ENCODE results near the gene AOPEP. TPM values are rescaled to one million over a fixed set of nuclear protein-coding genes. Genes with fewer than 3 reads are reported as not detected.

Gene AOPEP
- total RNA-seq, 4 donors from 2014 or later, result 149 to 306 (median 193) TPM

- peaks cover 52% of the 10 kb centered on the region for H3K36me3 ChIP-seq
These were observed 386.2 kb downstream of the AOPEP start for GRCh38 chr9:95112436-95113280.

GRCh38 chr9:95115104-95115503 is 388.6 kb downstream of the AOPEP start:
- Histone ChIP-seq H3K4me3 (no peak overlapping the region), H3K27ac (no peak overlapping the region), H3K4me1 (peaks cover 12% of the 10 kb centered on the region), H3K36me3 (peaks cover 34% of the 10 kb centered on the region), H3K9me3 (no peaks in the 10 kb centered on the region), H3K27me3 (no peaks in the 10 kb centered on the region)
- WGBS, result 92% methylated on average over 6 of the region's 6 CpGs
- TF ChIP-seq POLR2A (IDR thresholded peaks at IDR 0.05) (no peak), POLR2AphosphoS5 (IDR thresholded peaks at IDR 0.05) (no peak), EP300 (IDR thresholded peaks at IDR 0.05) (no peak), CTCF (IDR thresholded peaks at IDR 0.05) (no peak)
- no peak for DNase-seq (ENCODE audit: low spot score in 2 of 2)

More at GRCh38 chr9:95112436-95113280, 386.2 kb downstream of the AOPEP start:
- no peaks in the 10 kb centered on the region for H3K27me3 ChIP-seq
- peaks cover 12% of the 10 kb centered on the region for H3K4me1 ChIP-seq
- H3K4me3 ChIP-seq, result no peak overlapping the region
- peak; percentile 45 to 65 for DNase-seq (ENCODE audit: low spot score in 2 of 2)
- no peak overlapping the region for H3K27ac ChIP-seq
- no peaks in the 10 kb centered on the region for H3K9me3 ChIP-seq
- WGBS, result 94% methylated on average over 12 of the region's 12 CpGs
- TF ChIP-seq EP300 (IDR thresholded peaks at IDR 0.05), result no peak
- no peak for TF ChIP-seq POLR2A (IDR thresholded peaks at IDR 0.05)
- TF ChIP-seq POLR2AphosphoS5 (IDR thresholded peaks at IDR 0.05), result no peak
- TF ChIP-seq CTCF (IDR thresholded peaks at IDR 0.05), result no peak

GRCh38 chr9:95116002-95116807 is 389.7 kb downstream of the AOPEP start:
- DNase-seq (ENCODE audit: low spot score in 2 of 2), result no peak
- no peaks in the 10 kb centered on the region for H3K9me3 ChIP-seq
- no peak overlapping the region for H3K4me3 ChIP-seq
- peaks cover 12% of the 10 kb centered on the region for H3K4me1 ChIP-seq
- TF ChIP-seq POLR2AphosphoS5 (IDR thresholded peaks at IDR 0.05) (no peak), CTCF (IDR thresholded peaks at IDR 0.05) (peak in 1 of 2 donors; percentile 12)
- H3K27ac ChIP-seq, result peak overlapping the region; percentile 0
- H3K27me3 ChIP-seq, result no peaks in the 10 kb centered on the region
- whole genome bisulfite sequencing, result 65% methylated on average over 11 of the region's 11 CpGs
- peaks cover 24% of the 10 kb centered on the region for H3K36me3 ChIP-seq

DNA sequence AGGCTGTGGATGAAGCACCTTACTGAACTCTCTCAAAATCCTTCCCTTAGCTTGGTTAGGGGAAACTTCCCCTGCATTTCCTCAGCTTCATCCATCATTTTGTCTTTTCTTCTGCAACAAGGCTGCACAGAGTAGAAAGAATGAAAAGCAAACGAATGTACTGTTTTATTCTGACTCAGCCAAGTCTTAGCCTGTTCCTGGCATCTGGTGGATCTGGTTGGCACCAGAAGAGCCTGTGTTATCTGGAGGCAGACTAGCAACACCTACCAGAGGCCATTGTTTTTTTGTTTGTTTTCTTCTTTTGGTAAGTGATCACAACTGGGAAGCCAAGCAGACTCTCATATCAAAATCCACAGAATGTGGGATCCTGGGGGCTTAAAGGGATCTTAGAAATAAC is 390.3 kb downstream of the AOPEP start:
- Histone ChIP-seq H3K27me3 (no peaks in the 10 kb centered on the region), H3K27ac (peak overlapping the region; percentile 0), H3K4me3 (no peak overlapping the region), H3K9me3 (no peaks in the 10 kb centered on the region), H3K36me3 (peaks cover 18% of the 10 kb centered on the region), H3K4me1 (peaks cover 12% of the 10 kb centered on the region)
- no peak for TF ChIP-seq CTCF (IDR thresholded peaks at IDR 0.05)
- no peak for TF ChIP-seq POLR2A (IDR thresholded peaks at IDR 0.05)
- TF ChIP-seq EP300 (IDR thresholded peaks at IDR 0.05), result no peak
- TF ChIP-seq POLR2AphosphoS5 (IDR thresholded peaks at IDR 0.05), result no peak
- no peak for DNase-seq (ENCODE audit: low spot score in 2 of 2)
- 40% methylated on average over 1 of the region's 1 CpG for WGBS

DNA sequence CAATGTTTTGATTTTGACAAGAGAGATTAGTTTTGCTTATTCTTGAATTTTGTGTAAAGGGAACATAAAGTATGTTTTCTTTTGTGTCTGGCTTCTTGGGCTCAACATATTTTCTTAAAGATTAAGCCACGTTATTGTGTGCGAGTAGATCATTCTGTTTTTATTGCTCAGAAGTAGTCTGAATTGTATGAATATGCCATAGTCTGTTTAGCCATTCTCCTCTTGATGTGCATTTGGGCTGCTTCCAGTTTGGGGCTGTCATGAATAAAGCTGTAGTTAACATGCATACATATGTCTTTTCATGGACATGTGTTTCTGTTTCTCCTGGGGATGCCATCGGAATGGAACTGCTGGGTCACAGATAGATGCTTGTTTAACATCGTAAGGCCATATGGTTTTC is 392.1 kb downstream of the AOPEP start:
- peaks cover 5% of the 10 kb centered on the region for H3K36me3 ChIP-seq
- H3K9me3 ChIP-seq, result no peaks in the 10 kb centered on the region
- no peak overlapping the region for H3K27ac ChIP-seq
- peaks cover 12% of the 10 kb centered on the region for H3K4me1 ChIP-seq
- no peak overlapping the region for H3K4me3 ChIP-seq
- 77% methylated on average over 4 of the region's 4 CpGs for WGBS
- no peak for TF ChIP-seq CTCF (IDR thresholded peaks at IDR 0.05)
- TF ChIP-seq EP300 (IDR thresholded peaks at IDR 0.05), result no peak
- no peak for TF ChIP-seq POLR2AphosphoS5 (IDR thresholded peaks at IDR 0.05)
- TF ChIP-seq POLR2A (IDR thresholded peaks at IDR 0.05), result no peak
- DNase-seq (ENCODE audit: low spot score in 2 of 2), result no peak
- no peaks in the 10 kb centered on the region for H3K27me3 ChIP-seq

All from suprapubic skin (tissue), 4 donors.